HCT116 (cell line): Measurements from ENCODE around the gene SOCS7. TPM values are rescaled to one million over a fixed set of nuclear protein-coding genes. Genes with fewer than 3 reads are reported as not detected.
"Not testable (repeated sequence)": the region's sequence is repeated elsewhere in the genome, so short reads cannot be mapped to it uniquely, and the experiment has no call there.

Experiments
- ATAC-seq: fragments of 200-7000 bp; cut with Tn5 transposase; 2 replicates; pipeline ENCODE4 v1.9.1; 2020; ENCODE audit warnings: mild to moderate bottlenecking, moderate library complexity
- BruUV-seq: library from RNA; stranded (reverse); fragments of 400-500 nt; replicated peaks from 2 replicates; lab custom pipeline; 2021; lab: Mats Ljungman, UMichigan
- CTCF ChIA-PET: fragments of 300-600 bp; sonication (Branson Sonifier 250); formaldehyde crosslinking; loops from one replicate; lab custom pipeline; 2021; ENCODE audit warnings: antibody characterized with exemption; lab: Charles Lee
- POLR2A ChIA-PET: fragments of 300-600, 350-600 bp; sonication (Branson Sonifier 250); formaldehyde crosslinking; loops from one replicate; lab custom pipeline; 2021; ENCODE audit warnings: antibody characterized with exemption; lab: Charles Lee
- RAD21 ChIA-PET, 2 experiments: fragments of 300-600 bp; sonication (Branson Sonifier 250); formaldehyde crosslinking; loops; one replicate each; lab custom pipeline; 2023; ENCODE audit warnings: low total read pairs in 2 of 2; ENCODE audit not compliant: uncharacterized antibody in 2 of 2, unreplicated experiment in 2 of 2, low non-redundant PET in 1 of 2; lab: Charles Lee
- DNase-seq: peaks from one replicate; pipeline ENCODE4 v3.0.0-alpha.2; 2010; ENCODE audit warnings: low read depth, low spot score
- H2AFZ ChIP-seq: fragments of 200-600 bp; shearing (Covaris generic), sonication (generic); 2 replicates; pipeline ENCODE4 v1.6.1; 2017; ENCODE audit warnings: low read depth, mixed run types, mixed read lengths, antibody characterized with exemption, low read length; ENCODE audit not compliant: poor library complexity, severe bottlenecking
- H3K27ac ChIP-seq: 2 replicates; pipeline ENCODE4 v1.5.1; 2012; ENCODE audit warnings: low read depth, low read length
- H3K27me3 ChIP-seq: fragments of 200-600 bp; sonication (generic); 2 replicates; pipeline ENCODE4 v1.6.1; 2016; ENCODE audit warnings: mixed run types, low read length, mixed read lengths; ENCODE audit not compliant: insufficient read depth
- H3K36me3 ChIP-seq, 2 experiments: fragments of 200-500 bp in 1 of 2; fragments of 200-600 bp in 1 of 2; sonication (Bioruptor generic) in 1 of 2; sonication (generic) in 1 of 2; 2 replicates each; pipeline versions ENCODE4 v1.5.1 to v1.6.1; 2014 to 2016; ENCODE audit warnings: low read length in 2 of 2, inconsistent platforms in 1 of 2, mixed read lengths in 1 of 2, mixed run types in 1 of 2; ENCODE audit not compliant: insufficient read depth in 2 of 2, control insufficient read depth in 1 of 2
- H3K4me1 ChIP-seq, 2 experiments: fragments of 200-600 bp in 1 of 2; sonication (generic) in 1 of 2; 2 replicates each; pipeline versions ENCODE4 v1.5.1 to v1.6.1; 2012 to 2017; ENCODE audit warnings: low read length in 2 of 2, inconsistent platforms in 1 of 2, mild to moderate bottlenecking in 1 of 2, mixed read lengths in 1 of 2, mixed run types in 1 of 2, moderate library complexity in 1 of 2; ENCODE audit not compliant: insufficient read depth in 2 of 2, control insufficient read depth in 1 of 2
- H3K4me2 ChIP-seq: fragments of 200-600 bp; sonication (generic); 2 replicates; pipeline ENCODE4 v1.6.1; 2017; ENCODE audit warnings: mixed run types, low read length, mixed read lengths
- H3K4me3 ChIP-seq, 2 experiments: fragments of 200-600 bp in 1 of 2; sonication (generic) in 1 of 2; replicated peaks in 1 of 2; 2 replicates each; pipeline ENCODE4 v1.5.1; 2011 to 2016; ENCODE audit warnings: low read length in 2 of 2, control low read depth in 1 of 2, low read depth in 1 of 2, mild to moderate bottlenecking in 1 of 2, mixed read lengths in 1 of 2, mixed run types in 1 of 2
- H3K79me2 ChIP-seq: fragments of 200-600 bp; sonication (generic); 2 replicates; pipeline ENCODE4 v1.6.1; 2017; ENCODE audit warnings: mild to moderate bottlenecking, mixed run types, low read length, moderate library complexity, mixed read lengths; ENCODE audit not compliant: insufficient read depth
- H3K9ac ChIP-seq: fragments of 200-600 bp; sonication (generic); 2 replicates; pipeline ENCODE4 v1.6.1; 2016; ENCODE audit warnings: low read length, mixed read lengths
- H3K9me2 ChIP-seq: fragments of 200-600 bp; sonication (generic), shearing (Covaris generic); 2 replicates; pipeline ENCODE4 v1.6.1; 2017; ENCODE audit warnings: mixed run types, mild to moderate bottlenecking, moderate library complexity; ENCODE audit not compliant: insufficient read depth
- H3K9me3 ChIP-seq, 2 experiments: fragments of 200-500 bp in 1 of 2; fragments of 200-600 bp in 1 of 2; sonication (Bioruptor generic) in 1 of 2; sonication (generic) in 1 of 2; 2 replicates each; pipeline ENCODE4 v1.6.1; 2014 to 2017; ENCODE audit warnings: low read length in 2 of 2, mixed read lengths in 2 of 2, inconsistent platforms in 1 of 2, low read depth in 1 of 2, mild to moderate bottlenecking in 1 of 2, mixed run types in 1 of 2, moderate library complexity in 1 of 2; ENCODE audit not compliant: control insufficient read depth in 1 of 2, insufficient read depth in 1 of 2
- H4K20me1 ChIP-seq: fragments of 200-600 bp; sonication (generic), shearing (Covaris generic); 2 replicates; pipeline ENCODE4 v1.6.1; 2017; ENCODE audit warnings: mixed run types, mild to moderate bottlenecking, moderate library complexity; ENCODE audit not compliant: insufficient read depth
- CEBPB ChIP-seq: IDR thresholded peaks from 2 replicates; pipeline ENCODE4 v1.6.1; 2012; ENCODE audit warnings: low read depth
- EGR1 ChIP-seq: IDR thresholded peaks from 2 replicates; pipeline ENCODE4 v1.6.1; 2012; ENCODE audit warnings: low read depth
- EZH2 ChIP-seq: fragments of 200-600 bp; sonication (generic); IDR thresholded peaks from 2 replicates; pipeline ENCODE4 v1.6.1; 2017; ENCODE audit warnings: antibody characterized with exemption, mixed run types
- EZH2phosphoT487 ChIP-seq: fragments of 200-600 bp; IDR thresholded peaks from 2 replicates; pipeline ENCODE4 v1.6.1; 2018; ENCODE audit warnings: antibody characterized with exemption, borderline replicate concordance
- FOSL1 ChIP-seq: IDR thresholded peaks from 2 replicates; pipeline ENCODE4 v1.6.1; 2012; ENCODE audit warnings: low read depth
- JUND ChIP-seq: IDR thresholded peaks from 2 replicates; pipeline ENCODE4 v1.6.1; 2012
- MAX ChIP-seq: IDR thresholded peaks from 2 replicates; pipeline ENCODE4 v1.6.1; 2012
- POLR2A ChIP-seq: IDR thresholded peaks from 2 replicates; pipeline ENCODE4 v1.7.0; 2011; ENCODE audit warnings: borderline replicate concordance; ENCODE audit not compliant: insufficient read depth, insufficient read length; ENCODE audit errors: extremely low read depth
- POLR2AphosphoS5 ChIP-seq: IDR thresholded peaks from 2 replicates; pipeline ENCODE4 v1.6.1; 2011; ENCODE audit warnings: mild to moderate bottlenecking, low read depth, low read length, moderate library complexity
- RAD21 ChIP-seq: IDR thresholded peaks from 2 replicates; pipeline ENCODE4 v1.6.1; 2012; ENCODE audit warnings: low read depth, mild to moderate bottlenecking
- SIN3A ChIP-seq: IDR thresholded peaks from 2 replicates; pipeline ENCODE4 v1.6.1; 2012; ENCODE audit warnings: low read depth
- SP1 ChIP-seq: IDR thresholded peaks from 2 replicates; pipeline ENCODE4 v1.6.1; 2012; ENCODE audit warnings: low read depth
- SRF ChIP-seq: IDR thresholded peaks from 2 replicates; pipeline ENCODE4 v1.6.1; 2012; ENCODE audit warnings: low read depth
- TCF7L2 ChIP-seq: IDR thresholded peaks from 2 replicates; pipeline ENCODE4 v1.7.0; 2011; ENCODE audit warnings: borderline replicate concordance, inconsistent platforms; ENCODE audit not compliant: insufficient read depth, insufficient read length; ENCODE audit errors: extremely low read depth
- YY1 ChIP-seq: IDR thresholded peaks from 2 replicates; pipeline ENCODE4 v1.6.1; 2011; ENCODE audit warnings: low read length, low read depth, moderate library complexity, mild to moderate bottlenecking; ENCODE audit not compliant: insufficient replicate concordance; ENCODE audit errors: extremely low read depth
- ZBTB33 ChIP-seq: IDR thresholded peaks from 2 replicates; pipeline ENCODE4 v1.6.1; 2011; ENCODE audit warnings: mild to moderate bottlenecking, low read length, moderate library complexity; ENCODE audit not compliant: insufficient replicate concordance; ENCODE audit errors: extremely low read depth
- ZFX ChIP-seq: fragments of 450-650 bp; IDR thresholded peaks from 2 replicates; pipeline ENCODE4 v1.6.1; 2017
- ZNF274 ChIP-seq: fragments of 200-500 bp; sonication (Bioruptor generic); IDR thresholded peaks from 2 replicates; pipeline ENCODE4 v1.6.1; 2014; ENCODE audit warnings: mild to moderate bottlenecking, low read depth, low read length, inconsistent platforms
- intact Hi-C: fragments of 100-400 bp; cut with micrococcal nuclease; formaldehyde crosslinking; loops from 2 replicates; pipeline ENCODE4 v1.10.0; 2022
- total RNA-seq: library from RNA; stranded (reverse); gene quantifications from one replicate; pipeline ENCODE4 v1.2.1, GENCODE V29; 2021; ENCODE audit not compliant: unreplicated experiment
- TF ChIP-seq, protein P1 (sequence below): IDR thresholded peaks from 2 replicates; pipeline ENCODE4 v1.6.1; 2012
- TF ChIP-seq, protein P2 (sequence below), 3 experiments: fragments of 200-600 bp in 1 of 3; sonication (generic) in 1 of 3; IDR thresholded peaks in 2 of 3; conservative IDR thresholded peaks in 1 of 3; 2 replicates each; pipeline ENCODE4 v1.5.1; 2012 to 2017; ENCODE audit warnings: low read depth in 2 of 3, low read length in 2 of 3, antibody characterized with exemption in 1 of 3, borderline replicate concordance in 1 of 3, control low read depth in 1 of 3, mild to moderate bottlenecking in 1 of 3, mixed read lengths in 1 of 3, mixed run types in 1 of 3, moderate library complexity in 1 of 3; ENCODE audit not compliant: insufficient read depth in 1 of 3

Gene SOCS7
- total RNA-seq, 1 experiment from 2014 or later = 49.9 TPM

GRCh38 chr17:38436386-38436785 is 84.7 kb downstream of the SOCS7 start:
- no TSS peak for BruUV-seq
- no peak for DNase-seq
- POLR2A ChIA-PET = no interaction called here
- Histone ChIP-seq H3K9me2 (no peaks in the 10 kb centered on the region), H3K9me3 (no peaks in the 10 kb centered on the region), H3K9ac (no peak overlapping the region), H4K20me1 (no peaks in the 10 kb centered on the region), H2AFZ (no peak overlapping the region), H3K4me1 (peaks cover 0 to 2% of the 10 kb centered on the region in 2 experiments; a peak in 2 of 4 replicates), H3K27ac (no peak overlapping the region), H3K4me2 (no peak overlapping the region), H3K27me3 (no peaks in the 10 kb centered on the region), H3K79me2 (0 out of 2 replicates have a peak, but pooled peaks cover under 1% of the 10 kb centered on the region), H3K4me3 (no peak overlapping the region), H3K36me3 (no peaks in the 10 kb centered on the region)
- TF ChIP-seq, protein P1, sequence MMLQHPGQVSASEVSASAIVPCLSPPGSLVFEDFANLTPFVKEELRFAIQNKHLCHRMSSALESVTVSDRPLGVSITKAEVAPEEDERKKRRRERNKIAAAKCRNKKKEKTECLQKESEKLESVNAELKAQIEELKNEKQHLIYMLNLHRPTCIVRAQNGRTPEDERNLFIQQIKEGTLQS = no peak
- TF ChIP-seq EGR1 (no peak), FOSL1 (no peak), CEBPB (no peak), SIN3A (no peak), ZBTB33 (no peak), YY1 (no peak), JUND (no peak), EZH2 (no peak), POLR2A (no peak), MAX (no peak), ZFX (no peak), EZH2phosphoT487 (no peak), TCF7L2 (no peak), SP1 (no peak), ZNF274 (no peak), SRF (no peak), POLR2AphosphoS5 (no peak), RAD21 (no peak)
- TF ChIP-seq, protein P2, sequence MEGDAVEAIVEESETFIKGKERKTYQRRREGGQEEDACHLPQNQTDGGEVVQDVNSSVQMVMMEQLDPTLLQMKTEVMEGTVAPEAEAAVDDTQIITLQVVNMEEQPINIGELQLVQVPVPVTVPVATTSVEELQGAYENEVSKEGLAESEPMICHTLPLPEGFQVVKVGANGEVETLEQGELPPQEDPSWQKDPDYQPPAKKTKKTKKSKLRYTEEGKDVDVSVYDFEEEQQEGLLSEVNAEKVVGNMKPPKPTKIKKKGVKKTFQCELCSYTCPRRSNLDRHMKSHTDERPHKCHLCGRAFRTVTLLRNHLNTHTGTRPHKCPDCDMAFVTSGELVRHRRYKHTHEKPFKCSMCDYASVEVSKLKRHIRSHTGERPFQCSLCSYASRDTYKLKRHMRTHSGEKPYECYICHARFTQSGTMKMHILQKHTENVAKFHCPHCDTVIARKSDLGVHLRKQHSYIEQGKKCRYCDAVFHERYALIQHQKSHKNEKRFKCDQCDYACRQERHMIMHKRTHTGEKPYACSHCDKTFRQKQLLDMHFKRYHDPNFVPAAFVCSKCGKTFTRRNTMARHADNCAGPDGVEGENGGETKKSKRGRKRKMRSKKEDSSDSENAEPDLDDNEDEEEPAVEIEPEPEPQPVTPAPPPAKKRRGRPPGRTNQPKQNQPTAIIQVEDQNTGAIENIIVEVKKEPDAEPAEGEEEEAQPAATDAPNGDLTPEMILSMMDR (IDR thresholded peaks at IDR 0.05 in 2 of 3, conservative IDR thresholded peaks at IDR 0.05 in 1 of 3; ENCODE audit: borderline replicate concordance in 1 of 3, insufficient read depth in 1 of 3, low read depth in 2 of 3, low read length in 2 of 3) = no peak
- CTCF ChIA-PET = interaction anchor here (1.6 kb wide), 1 partner anchor 13 kb away, joined by 4 read pairs; no protein-coding TSS in a partner anchor
- intact Hi-C loops = loop anchor here (5.0 kb wide), 1 partner anchor 226 kb away; no protein-coding TSS in a partner anchor
- RAD21 ChIA-PET = no interaction called here
- no peak for ATAC-seq

DNA sequence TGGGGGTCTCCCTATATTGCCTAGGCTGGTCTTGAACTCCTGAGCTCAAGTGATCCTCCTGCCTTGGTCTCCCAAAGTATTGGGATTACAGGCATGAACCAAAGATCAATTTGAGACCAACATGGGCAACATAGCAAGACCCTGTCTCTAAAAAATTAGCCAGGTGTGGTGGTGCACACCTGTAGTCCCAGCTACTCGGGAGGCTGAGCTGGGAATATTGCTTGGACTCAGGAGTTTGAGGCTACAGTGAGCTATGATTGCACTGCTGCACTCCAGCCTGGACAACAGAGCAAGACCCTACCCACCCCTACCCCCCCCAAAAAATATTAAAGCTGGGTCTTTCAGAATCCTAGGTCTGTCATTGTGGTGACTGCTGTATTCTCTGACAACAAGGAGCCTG is 85.7 kb downstream of the SOCS7 start:
- H3K27me3 ChIP-seq, H2AFZ ChIP-seq, H3K4me3 ChIP-seq, H3K4me2 ChIP-seq, DNase-seq, H3K9me3 ChIP-seq, H3K9me2 ChIP-seq, H3K9ac ChIP-seq, H3K36me3 ChIP-seq, H3K79me2 ChIP-seq, ATAC-seq, BruUV-seq, POLR2A ChIA-PET, RAD21 ChIA-PET, H3K27ac ChIP-seq, H4K20me1 ChIP-seq: not testable (repeated sequence)
- peaks cover 4 to 11% of the 10 kb centered on the region in 2 experiments for H3K4me1 ChIP-seq
- CTCF ChIA-PET = interaction anchor here (1.6 kb wide), 1 partner anchor 14 kb away, joined by 4 read pairs; no protein-coding TSS in a partner anchor
- intact Hi-C loops = loop anchor here (5.0 kb wide), 1 partner anchor 225 kb away; no protein-coding TSS in a partner anchor
